ENCODE results near the gene ABHD4. TPM values are rescaled to one million over a fixed set of nuclear protein-coding genes. Genes with fewer than 3 reads are reported as not detected.

The ABHD4 gene
- total and polyA plus RNA-seq, 2 of the 4 experiments (the other 2 are of a cell fraction) = 5.0 to 22.0 TPM

- H2BK15ac ChIP-seq (ENCODE audit: low read depth, low read length) = no peak overlapping the region
- in situ Hi-C loops (cut with MboI; ENCODE audit: low sequenced_read_pairs) = no loop called here
Measured at GRCh38 chr14:22596354-22596879, 1.7 kb upstream of the ABHD4 start.

More at GRCh38 chr14:22596354-22596879, 1.7 kb upstream of the ABHD4 start:
- Histone ChIP-seq H2BK5ac (ENCODE audit: low read depth, low read length, poor library complexity, severe bottlenecking) (no peak overlapping the region), H2AFZ (replicated peaks; ENCODE audit: low read length, poor library complexity) (no peak overlapping the region), H3K9ac (ENCODE audit: low read depth, low read length) (no peak overlapping the region), H2AK9ac (replicated peaks; ENCODE audit: low read depth, low read length, poor library complexity) (no peak overlapping the region), H3K23ac (ENCODE audit: low read depth, low read length) (no peak overlapping the region), H4K20me1 (ENCODE audit: insufficient read depth, low read length) (no peaks in the 10 kb centered on the region; the same call in 1 of the 2 replicates), H4K91ac (ENCODE audit: insufficient read depth, low read depth, low read length) (no peak overlapping the region), H2BK120ac (ENCODE audit: low read depth, low read length) (no peak overlapping the region), H4K5ac (ENCODE audit: low read depth, low read length) (no peak overlapping the region), H3K27ac (ENCODE audit: insufficient read depth, low read length) (no peak overlapping the region), H2BK20ac (ENCODE audit: low read depth, low read length) (no peak overlapping the region), H3K9me3 (ENCODE audit: control insufficient read depth, insufficient read depth, low read length) (no peaks in the 10 kb centered on the region), H3K27me3 (ENCODE audit: control insufficient read depth, insufficient read depth, low read length) (no peaks in the 10 kb centered on the region; the same call in 1 of the 2 replicates), H3K56ac (ENCODE audit: extremely low read depth, insufficient read depth, low read length) (no peak overlapping the region), H3K9me1 (ENCODE audit: insufficient read depth, low read length) (peaks cover 12% of the 10 kb centered on the region), H3K4ac (ENCODE audit: low read depth, low read length) (no peak overlapping the region), H4K8ac (ENCODE audit: low read depth in 2 of 2, low read length in 2 of 2) (no peak overlapping the region), H3K4me2 (ENCODE audit: low read depth, low read length) (no peak overlapping the region), H3K18ac (ENCODE audit: low read depth, low read length) (no peak overlapping the region), H3K79me1 (ENCODE audit: low read depth in 1 of 2, low read length in 2 of 2) (peaks cover 8 to 28% of the 10 kb centered on the region in 2 experiments), H3K36me3 (ENCODE audit: control insufficient read depth, insufficient read depth, low read length) (peaks cover 3% of the 10 kb centered on the region; the same call in 1 of the 2 replicates), H3K4me1 (ENCODE audit: control insufficient read depth, insufficient read depth, low read length) (peaks cover 7% of the 10 kb centered on the region), H3K14ac (replicated peaks; ENCODE audit: low read depth, low read length) (no peak overlapping the region), H2AK5ac (ENCODE audit: low read depth, low read length) (no peak overlapping the region), H3K4me3 (ENCODE audit: insufficient read depth, low read depth, low read length) (no peak overlapping the region)
- ATAC-seq (ENCODE audit: low read depth) = no peak
- intact Hi-C loops (cut with micrococcal nuclease) (no loop called here), dilution Hi-C loops (cut with HindIII; ENCODE audit: low sequenced_read_pairs, unreplicated experiment) (no loop called here)
- POLR2A ChIA-PET (ENCODE audit: unreplicated experiment) = no interaction called here
- 80% methylated on average over 1 of the region's 3 CpGs; no CpG with 5 or more reads in 1 of the 2 experiments for WGBS, 2 experiments (ENCODE audit: extremely low coverage in 2 of 2, insufficient read length in 1 of 2)
- DNase-seq = no peak
- no TSS peak for BruUV-seq (replicated peaks)
- CTCF ChIA-PET = no interaction called here
- no peak for TF ChIP-seq RFX5 (IDR thresholded peaks at IDR 0.05; ENCODE audit: low read depth, low read length)
- TF ChIP-seq RCOR1 (IDR thresholded peaks at IDR 0.05; ENCODE audit: insufficient replicate concordance, low read length) = no peak
- no peak for TF ChIP-seq CEBPB (IDR thresholded peaks at IDR 0.05; ENCODE audit: low read depth, low read length)
- TF ChIP-seq MXI1 (IDR thresholded peaks at IDR 0.05; ENCODE audit: borderline replicate concordance, low read depth, low read length) = no peak
- TF ChIP-seq CHD1 (IDR thresholded peaks at IDR 0.05; ENCODE audit: low read depth, low read length) = no peak
- no peak for TF ChIP-seq RAD21 (IDR thresholded peaks at IDR 0.05; ENCODE audit: low read length)
- TF ChIP-seq MAFK (IDR thresholded peaks at IDR 0.05; ENCODE audit: low read depth, low read length) = no peak
- TF ChIP-seq BHLHE40 (IDR thresholded peaks at IDR 0.05; ENCODE audit: low read depth, low read length) = no peak
- TF ChIP-seq CTCF (conservative IDR thresholded peaks at IDR 0.05; ENCODE audit: low read depth, low read length) = no peak
- TF ChIP-seq FOS (IDR thresholded peaks at IDR 0.05; ENCODE audit: low read depth, low read length) = no peak
- TF ChIP-seq POLR2A (IDR thresholded peaks at IDR 0.05; ENCODE audit: low read depth, low read length) = no peak
- no peak for TF ChIP-seq SMC3 (IDR thresholded peaks at IDR 0.05; ENCODE audit: low read depth, low read length)
- no peak for TF ChIP-seq USF2 (IDR thresholded peaks at IDR 0.05; ENCODE audit: low read depth, low read length)
